Fibroblast of skin of left biceps (primary cell): Measurements from ENCODE around the gene ZNF319.

Experiments used
- DNase-seq, 2 experiments: peaks; one replicate each; pipeline ENCODE4 v3.0.0-alpha.2; 2013; ENCODE audit warnings: low read depth in 2 of 2

The ZNF319 gene

GRCh38 chr16:58037365-58038057 is 37.0 kb upstream of the ZNF319 start:
- no peak for DNase-seq

GRCh38 chr16:58036943-58037342 is 36.5 kb upstream of the ZNF319 start:
- no peak for DNase-seq

- DNase-seq, result no peak
Observed at GRCh38 chr16:58035356-58036170, 35.1 kb upstream of the ZNF319 start.

- no peak for DNase-seq
Observed at GRCh38 chr16:58034774-58035173, 34.3 kb upstream of the ZNF319 start.

- DNase-seq, result no peak
Observed at GRCh38 chr16:58034128-58034685, 33.7 kb upstream of the ZNF319 start.

- DNase-seq, result no peak
Observed at GRCh38 chr16:58032710-58033293, 32.3 kb upstream of the ZNF319 start.

GRCh38 chr16:58031016-58031800 is 30.7 kb upstream of the ZNF319 start:
- DNase-seq, result no peak

- no peak for DNase-seq
Observed at GRCh38 chr16:58030136-58030840, 29.8 kb upstream of the ZNF319 start.

GRCh38 chr16:58029410-58029809 is 28.9 kb upstream of the ZNF319 start:
- DNase-seq, result no peak

- DNase-seq, result no peak
Observed at GRCh38 chr16:58028541-58029070, 28.1 kb upstream of the ZNF319 start.

- no peak for DNase-seq
Observed at GRCh38 chr16:58027916-58028455, 27.5 kb upstream of the ZNF319 start.

- DNase-seq, result no peak
Observed at GRCh38 chr16:58027161-58027915, 26.9 kb upstream of the ZNF319 start.

GRCh38 chr16:58026705-58027160 is 26.3 kb upstream of the ZNF319 start:
- no peak for DNase-seq

GRCh38 chr16:58026139-58026704 is 25.8 kb upstream of the ZNF319 start:
- no peak for DNase-seq

- no peak for DNase-seq
Observed at GRCh38 chr16:58025351-58026138, 25.1 kb upstream of the ZNF319 start, which contains the start of gene MMP15. TSS of gene MMP15 (plus strand) at chr16:58025754. CDS start at chr16:58026351, 597 bp downstream.

- no peak for DNase-seq
Observed at GRCh38 chr16:58024486-58025350, 24.2 kb upstream of the ZNF319 start.

GRCh38 chr16:58022601-58023371 is 22.3 kb upstream of the ZNF319 start:
- peak in 1 of 2 experiments; percentile 25 for DNase-seq
